22Rv1 (cell line): ENCODE results near the gene TSC22D1.

Source experiments
- H3K27ac ChIP-seq: fragments of 450-650 bp; 2 replicates; pipeline ENCODE4 v1.5.1; 2017
- CTCF ChIP-seq: fragments of 450-650 bp; IDR thresholded peaks from 2 replicates; pipeline ENCODE4 v1.5.1; 2017; ENCODE audit warnings: mild to moderate bottlenecking
- ZFX ChIP-seq: fragments of 450-650 bp; IDR thresholded peaks from 2 replicates; pipeline ENCODE4 v1.6.1; 2017; ENCODE audit warnings: antibody characterized with exemption, borderline replicate concordance

The TSC22D1 gene

GRCh38 chr13:44546164-44546563 is 30.0 kb downstream of the TSC22D1 start:
- no peak overlapping the region for H3K27ac ChIP-seq
- TF ChIP-seq CTCF: no peak
- no peak for TF ChIP-seq ZFX

GRCh38 chr13:44543369-44543768 is 32.8 kb downstream of the TSC22D1 start:
- H3K27ac ChIP-seq: no peak overlapping the region

DNA sequence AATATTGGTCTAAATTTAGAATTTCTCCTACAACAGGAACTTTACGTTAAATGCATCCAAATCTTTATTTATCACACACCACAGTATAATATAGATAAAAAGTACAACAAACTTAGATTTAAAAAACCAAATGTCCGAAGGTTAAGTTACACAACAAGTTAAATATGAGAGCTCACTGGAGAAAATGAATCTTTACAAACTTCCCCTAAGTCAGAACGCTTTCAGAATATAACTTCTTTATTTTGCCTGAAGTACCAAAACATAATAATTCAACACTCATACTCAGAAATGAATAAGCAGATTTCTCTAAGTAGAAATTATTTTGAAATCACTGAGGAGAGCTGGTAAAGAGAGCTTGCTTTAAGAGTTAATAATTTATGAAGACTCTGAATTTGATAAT is 33.8 kb downstream of the TSC22D1 start:
- TF ChIP-seq ZFX: no peak
- no peak for TF ChIP-seq CTCF
- no peak overlapping the region for H3K27ac ChIP-seq

More at GRCh38 chr13:44543369-44543768, 32.8 kb downstream of the TSC22D1 start:
- TF ChIP-seq ZFX (no peak), CTCF (no peak)

GRCh38 chr13:44541601-44542000 is 34.5 kb downstream of the TSC22D1 start:
- no peak overlapping the region for H3K27ac ChIP-seq
- TF ChIP-seq ZFX (no peak), CTCF (no peak)

DNA sequence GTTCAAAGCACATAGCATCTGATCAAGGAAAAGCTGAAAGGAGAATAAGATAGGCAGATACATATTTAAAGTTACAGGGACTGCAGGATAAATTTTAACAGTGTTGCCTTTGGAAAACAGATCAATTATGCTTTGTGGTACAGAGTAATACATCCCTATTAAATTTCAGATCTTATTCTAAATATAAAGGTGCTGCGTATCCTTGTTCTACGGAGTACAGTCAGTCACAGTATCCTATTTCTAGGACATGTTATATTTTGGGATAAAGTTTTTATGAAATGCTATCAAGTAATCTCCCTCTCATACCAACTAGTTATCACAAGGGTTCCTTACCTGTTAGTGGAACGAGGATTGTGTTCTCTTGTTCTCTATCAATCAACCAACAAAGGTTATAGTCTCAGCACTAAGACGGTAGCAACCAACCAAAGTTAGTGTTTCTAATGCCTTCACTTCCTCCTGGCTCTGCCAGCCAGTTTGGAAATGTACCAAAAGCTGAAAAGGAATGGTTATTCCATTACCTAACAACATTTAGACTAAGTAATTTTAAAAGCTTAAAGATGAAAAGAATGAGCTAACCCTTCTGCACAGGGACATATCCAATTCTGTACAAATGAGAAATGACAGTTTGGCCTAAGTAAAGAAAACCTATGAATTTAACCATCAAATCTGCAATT is 35.2 kb downstream of the TSC22D1 start:
- TF ChIP-seq ZFX (no peak), CTCF (no peak)
- no peak overlapping the region for H3K27ac ChIP-seq

DNA sequence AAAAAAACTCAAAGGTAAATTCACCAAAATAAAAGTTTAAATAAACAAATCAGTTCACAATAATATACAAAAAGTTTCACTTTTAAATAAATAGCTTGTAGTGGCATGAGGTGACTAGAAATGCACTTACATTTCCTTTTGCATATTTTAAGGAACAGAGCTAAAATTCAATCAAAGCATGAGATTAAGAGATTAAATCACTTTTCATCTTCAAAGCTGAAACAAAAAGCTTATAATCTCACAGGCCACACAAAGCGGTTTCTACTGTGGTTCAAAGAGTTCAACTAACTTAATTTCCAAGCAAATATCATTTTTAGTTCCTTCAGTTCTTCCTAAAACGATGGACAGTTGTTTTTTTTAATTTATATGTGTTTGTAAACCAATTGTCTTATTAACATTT is 38.9 kb downstream of the TSC22D1 start:
- no peak overlapping the region for H3K27ac ChIP-seq
- no peak for TF ChIP-seq CTCF
- TF ChIP-seq ZFX: no peak

DNA sequence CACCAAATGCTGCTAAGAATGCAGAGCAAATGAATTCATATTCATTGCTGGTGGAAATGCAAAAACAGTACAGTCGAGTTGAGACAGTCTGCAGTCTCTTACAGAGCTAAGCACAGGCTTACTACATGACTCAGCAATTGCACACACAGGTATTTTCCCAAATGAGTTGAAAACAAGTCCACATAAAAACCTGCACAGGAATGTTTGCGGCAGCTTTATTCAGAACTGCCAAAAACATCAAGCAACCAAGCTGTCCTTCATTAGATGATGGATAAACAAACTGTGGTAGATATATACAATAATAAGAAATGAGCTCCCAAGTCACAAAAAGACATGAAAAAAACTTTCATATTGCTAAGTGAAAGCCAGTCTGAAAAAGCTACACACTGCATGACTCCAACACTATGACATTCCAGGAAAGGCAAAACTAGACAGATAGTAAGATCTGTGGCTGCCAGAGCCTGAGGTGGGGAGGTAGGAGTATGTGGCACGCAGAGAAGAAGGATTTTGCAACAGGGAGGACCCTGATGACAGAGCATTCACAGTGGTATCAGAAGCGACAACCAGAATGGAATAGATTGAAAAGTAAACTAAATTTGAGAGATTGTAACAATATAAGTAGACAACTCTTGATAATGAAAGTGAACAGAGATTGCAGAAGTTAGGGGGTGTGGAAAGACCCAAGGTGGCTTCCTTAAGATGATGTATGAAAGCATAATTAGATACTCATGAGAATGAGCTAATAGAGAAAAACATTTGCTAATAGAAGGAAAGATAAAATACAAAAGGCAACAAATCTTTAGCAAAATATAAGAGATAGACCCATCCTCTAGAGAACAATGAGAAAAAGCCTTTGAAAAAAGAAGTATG is 52.7 kb downstream of the TSC22D1 start:
- no peak overlapping the region for H3K27ac ChIP-seq
- TF ChIP-seq CTCF (no peak), ZFX (no peak)
